Esophagus muscularis mucosa (tissue), 4 donors: Measurements from ENCODE around the gene PRR14.
A peak's percentile ranks its signal among the peaks of the same experiment; 100 is the strongest.

Experiments
- CTCF ChIP-seq, 3 experiments: fragments of 200-600 bp in 2 of 3; fragments of 450-650 bp in 1 of 3; sonication (generic) in 2 of 3; IDR thresholded peaks; one replicate each; pipeline ENCODE4 v1.5.1; 2017 to 2019; ENCODE audit warnings: antibody characterized with exemption in 3 of 3, mild to moderate bottlenecking in 2 of 3, moderate library complexity in 1 of 3
- EP300 ChIP-seq: sonication (generic); formaldehyde crosslinking; IDR thresholded peaks from one replicate; pipeline ENCODE4 v1.6.1; 2017; ENCODE audit warnings: antibody characterized with exemption
- POLR2A ChIP-seq: fragments of 450-650 bp; IDR thresholded peaks from one replicate; pipeline ENCODE4 v1.6.1; 2017; ENCODE audit warnings: antibody characterized with exemption, moderate library complexity, mild to moderate bottlenecking, low read depth
- POLR2AphosphoS5 ChIP-seq, 2 donors: sonication (generic); formaldehyde crosslinking; IDR thresholded peaks; one replicate each; pipeline ENCODE4 v1.6.1; 2017; ENCODE audit warnings: antibody characterized with exemption in 2 of 2

DNA sequence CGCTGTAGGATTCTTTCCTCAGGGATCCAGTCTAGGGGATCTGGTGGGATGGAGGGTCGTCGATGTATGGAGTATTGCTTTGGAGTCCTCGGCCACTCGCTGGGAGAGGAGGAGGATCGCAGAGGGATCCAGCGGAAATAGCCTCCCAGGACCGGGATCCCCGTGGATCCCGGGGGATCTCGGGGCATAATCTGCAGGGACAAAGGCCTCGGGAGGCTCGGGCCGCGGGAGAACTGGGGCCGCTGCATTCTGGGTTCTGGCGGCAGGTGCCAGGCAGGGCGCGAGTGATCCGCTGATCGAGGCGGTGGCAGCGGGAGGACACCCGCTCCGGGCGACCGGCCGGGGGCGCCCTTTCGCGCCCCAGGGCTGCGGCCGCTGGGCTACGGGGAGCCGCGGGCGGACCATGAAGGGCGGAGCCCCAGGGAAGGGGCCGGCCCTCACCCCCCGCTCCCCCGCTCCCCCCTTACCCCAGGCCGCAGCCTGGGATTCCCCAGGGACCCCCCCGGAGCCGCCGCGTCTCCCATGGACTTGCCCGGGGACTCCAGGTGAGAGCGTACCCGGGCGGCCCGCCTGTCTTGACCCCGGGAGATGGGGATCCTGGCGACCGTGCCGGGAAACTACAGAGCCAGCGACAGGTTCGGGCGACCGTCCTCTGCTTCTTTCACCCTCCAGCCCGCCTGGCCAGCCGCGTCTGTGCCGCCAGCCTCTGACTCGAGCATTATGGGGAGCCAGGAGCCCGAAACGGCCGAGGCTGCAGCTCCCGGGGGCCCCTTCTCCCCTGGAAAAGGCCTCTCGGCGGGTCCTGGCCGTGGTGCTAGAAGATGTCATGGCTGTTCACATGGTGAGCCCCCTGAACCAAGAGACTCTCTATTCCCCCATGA is 604 bp downstream of the PRR14 start:
- peak; percentile 68 to 82 (median 69) for TF ChIP-seq CTCF (IDR thresholded peaks at IDR 0.05)
- no peak for TF ChIP-seq POLR2A
- peak in 1 of 2 donors; percentile 42 for TF ChIP-seq POLR2AphosphoS5 (IDR thresholded peaks at IDR 0.05)
- no peak for TF ChIP-seq EP300
